ENCODE data around the gene PAPPA. TPM values are rescaled to one million over a fixed set of nuclear protein-coding genes. Genes with fewer than 3 reads are reported as not detected.

Gene PAPPA
- total and polyA plus RNA-seq, 11 donors, result 0.23 to 8.5 (median 2.1) TPM

DNA sequence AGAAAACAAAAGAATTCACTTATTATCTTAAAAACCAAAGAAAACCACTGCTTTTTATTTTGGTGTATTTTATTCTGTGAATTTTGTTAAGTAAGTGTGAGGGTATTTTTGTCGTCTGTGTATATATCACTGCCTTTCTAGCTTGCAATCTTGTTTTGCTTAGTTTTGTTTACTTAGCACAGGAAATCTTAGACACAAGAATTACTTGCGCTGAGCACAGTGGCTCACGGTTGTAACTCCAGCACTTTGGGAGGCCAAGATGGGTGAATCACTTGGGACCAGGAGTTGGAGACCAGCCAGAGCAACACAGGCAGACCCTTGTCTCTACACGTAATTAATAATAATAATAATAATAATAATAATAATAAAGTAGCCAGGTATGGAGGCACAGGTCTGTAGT lies 230.3 kb downstream of the PAPPA start:
- Histone ChIP-seq H3K4me3 (no peak overlapping the region), H3K27me3 (no peaks in the 10 kb centered on the region), H3K27ac (no peak overlapping the region), H3K9me3 (no peaks in the 10 kb centered on the region), H3K4me1 (no peaks in the 10 kb centered on the region), H3K36me3 (no peaks in the 10 kb centered on the region)
- DNase-seq (no peak), ATAC-seq (no peak)
- intact Hi-C loops (cut with DNase I), result no loop called here
- no peak for TF ChIP-seq POLR2A (IDR thresholded peaks at IDR 0.05)
- TF ChIP-seq, protein P1, sequence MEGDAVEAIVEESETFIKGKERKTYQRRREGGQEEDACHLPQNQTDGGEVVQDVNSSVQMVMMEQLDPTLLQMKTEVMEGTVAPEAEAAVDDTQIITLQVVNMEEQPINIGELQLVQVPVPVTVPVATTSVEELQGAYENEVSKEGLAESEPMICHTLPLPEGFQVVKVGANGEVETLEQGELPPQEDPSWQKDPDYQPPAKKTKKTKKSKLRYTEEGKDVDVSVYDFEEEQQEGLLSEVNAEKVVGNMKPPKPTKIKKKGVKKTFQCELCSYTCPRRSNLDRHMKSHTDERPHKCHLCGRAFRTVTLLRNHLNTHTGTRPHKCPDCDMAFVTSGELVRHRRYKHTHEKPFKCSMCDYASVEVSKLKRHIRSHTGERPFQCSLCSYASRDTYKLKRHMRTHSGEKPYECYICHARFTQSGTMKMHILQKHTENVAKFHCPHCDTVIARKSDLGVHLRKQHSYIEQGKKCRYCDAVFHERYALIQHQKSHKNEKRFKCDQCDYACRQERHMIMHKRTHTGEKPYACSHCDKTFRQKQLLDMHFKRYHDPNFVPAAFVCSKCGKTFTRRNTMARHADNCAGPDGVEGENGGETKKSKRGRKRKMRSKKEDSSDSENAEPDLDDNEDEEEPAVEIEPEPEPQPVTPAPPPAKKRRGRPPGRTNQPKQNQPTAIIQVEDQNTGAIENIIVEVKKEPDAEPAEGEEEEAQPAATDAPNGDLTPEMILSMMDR (IDR thresholded peaks at IDR 0.05), result no peak
- 52 to 71% (median 61%) methylated on average over 4 of the region's 4 CpGs for WGBS, 4 donors

DNA sequence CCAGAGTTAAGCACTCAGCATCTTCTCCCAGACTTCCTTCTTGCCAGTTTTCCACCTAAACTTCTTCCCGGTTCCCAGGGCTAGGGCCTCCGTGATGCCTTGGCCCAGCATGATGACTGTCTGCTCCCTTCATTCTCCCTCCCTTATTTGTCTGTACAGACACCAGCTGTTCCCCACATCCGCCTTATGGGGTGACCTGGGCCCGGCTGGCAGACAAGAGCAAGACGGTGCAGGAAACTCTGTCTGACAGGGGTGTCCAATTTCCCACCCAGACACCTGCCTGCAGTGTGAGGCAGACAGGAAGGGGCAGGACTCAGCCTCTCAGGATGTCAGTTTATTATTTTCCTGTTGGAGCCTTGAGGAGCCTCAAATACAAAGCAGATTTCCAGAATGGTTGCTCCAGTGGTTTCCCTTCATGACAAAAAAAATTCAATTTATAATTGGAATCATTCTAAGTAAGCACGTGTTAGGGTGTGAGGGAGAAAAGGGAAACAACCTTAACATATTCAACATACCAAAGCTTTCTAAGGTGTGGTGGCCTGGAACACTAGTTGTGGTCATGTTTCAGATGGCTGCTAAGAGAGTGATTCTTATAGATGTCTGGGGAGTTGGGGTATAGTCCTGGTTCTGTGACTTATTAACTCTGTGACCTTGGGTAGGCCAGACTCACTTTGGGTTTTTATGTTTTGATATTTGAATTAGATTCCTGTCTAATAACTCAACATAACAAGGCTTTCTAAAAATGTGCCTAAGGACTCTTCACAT lies 234.5 kb downstream of the PAPPA start:
- Histone ChIP-seq H3K4me3 (no peak overlapping the region), H3K36me3 (no peaks in the 10 kb centered on the region), H3K27me3 (no peaks in the 10 kb centered on the region), H3K27ac (no peak overlapping the region), H3K9me3 (no peaks in the 10 kb centered on the region), H3K4me1 (no peaks in the 10 kb centered on the region)
- WGBS, 4 donors, result 46 to 59% (median 56%) methylated on average over 6 of the region's 6 CpGs
- DNase-seq, result no peak
- ATAC-seq, result no peak
- TF ChIP-seq, protein P1 (IDR thresholded peaks at IDR 0.05), result no peak
- no peak for TF ChIP-seq POLR2A (IDR thresholded peaks at IDR 0.05)
- intact Hi-C loops (cut with DNase I), result no loop called here

DNA sequence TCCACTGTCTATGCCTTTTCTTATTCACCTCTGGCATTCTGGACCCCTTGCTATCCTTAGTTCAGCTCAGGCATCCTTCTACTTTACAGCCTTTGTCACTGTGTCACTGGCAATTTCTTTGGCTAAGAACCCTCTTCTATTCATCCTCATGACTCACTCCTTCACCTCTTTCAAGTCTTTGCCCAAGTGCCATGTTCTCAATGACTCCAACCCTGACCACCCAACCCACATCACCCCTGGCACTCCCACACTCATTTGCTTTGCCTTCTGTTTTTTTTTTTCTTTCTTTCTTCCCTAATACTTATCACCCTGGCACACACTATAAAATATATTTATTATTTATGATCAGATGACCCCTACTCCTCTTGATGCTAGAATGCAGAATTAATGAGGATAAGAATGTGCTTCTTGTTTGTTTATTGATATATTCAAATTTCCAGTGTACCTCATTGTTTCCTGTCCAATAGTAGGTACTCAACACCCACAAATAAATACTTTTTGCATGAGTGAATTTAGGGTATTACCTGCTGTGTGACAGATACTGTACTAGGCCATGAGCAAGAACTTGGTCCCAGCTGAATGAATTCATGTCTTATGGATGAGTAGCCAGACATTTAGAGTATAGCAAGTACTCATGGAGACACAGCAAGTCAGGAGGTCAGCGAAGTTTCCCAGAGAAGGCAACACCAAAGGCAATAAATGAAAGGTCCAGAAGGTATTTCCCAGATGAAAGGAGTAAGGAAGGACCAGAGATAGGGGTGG lies 236.1 kb downstream of the PAPPA start:
- intact Hi-C loops (cut with DNase I), result no loop called here
- TF ChIP-seq POLR2A (IDR thresholded peaks at IDR 0.05), result no peak
- TF ChIP-seq, protein P1 (IDR thresholded peaks at IDR 0.05), result no peak
- ATAC-seq, result no peak

More for the DNA sequence above, 236.1 kb downstream of the PAPPA start:
- Histone ChIP-seq H3K4me1 (no peaks in the 10 kb centered on the region), H3K4me3 (no peak overlapping the region), H3K27ac (no peak overlapping the region), H3K27me3 (no peaks in the 10 kb centered on the region), H3K9me3 (no peaks in the 10 kb centered on the region), H3K36me3 (no peaks in the 10 kb centered on the region)
- no peak for DNase-seq
- 80 to 90% (median 86%) methylated on average over 1 of the region's 1 CpG for WGBS, 4 donors
